Lower leg skin (tissue), 3 donors: ENCODE results near the gene RALGDS.

Experiments
- POLR2A ChIP-seq, 2 donors: fragments of 450-650 bp; IDR thresholded peaks; one replicate each; pipeline ENCODE4 v1.6.1; 2016 to 2017; ENCODE audit warnings: antibody characterized with exemption in 2 of 2, mild to moderate bottlenecking in 1 of 2, moderate library complexity in 1 of 2
- TF ChIP-seq, protein P1 (sequence below), 3 donors: fragments of 450-650 bp; IDR thresholded peaks; one replicate each; pipeline ENCODE4 v1.5.1; 2016; ENCODE audit warnings: antibody characterized with exemption in 3 of 3, mild to moderate bottlenecking in 3 of 3, moderate library complexity in 2 of 3

DNA sequence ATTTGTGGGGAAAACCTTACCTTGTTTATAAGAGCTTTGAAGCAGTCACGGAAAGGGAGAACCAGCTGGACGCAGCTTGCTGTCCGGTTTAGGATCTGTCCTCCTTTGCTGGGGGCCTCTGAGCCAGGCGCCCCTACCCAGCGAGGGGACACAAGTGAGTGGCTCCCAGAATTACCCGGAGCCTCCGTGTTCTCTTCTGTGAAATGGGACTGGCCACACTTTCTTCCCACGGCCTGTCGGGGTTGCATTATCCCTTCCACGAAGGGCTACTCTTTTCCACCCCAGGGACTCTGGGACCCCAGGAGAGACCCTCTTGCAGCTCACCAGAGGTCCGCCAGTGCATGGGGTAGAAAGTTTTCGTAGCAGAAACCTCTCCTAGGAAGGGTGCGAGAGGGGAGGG is 43.2 kb upstream of the RALGDS start:
- TF ChIP-seq, protein P1, sequence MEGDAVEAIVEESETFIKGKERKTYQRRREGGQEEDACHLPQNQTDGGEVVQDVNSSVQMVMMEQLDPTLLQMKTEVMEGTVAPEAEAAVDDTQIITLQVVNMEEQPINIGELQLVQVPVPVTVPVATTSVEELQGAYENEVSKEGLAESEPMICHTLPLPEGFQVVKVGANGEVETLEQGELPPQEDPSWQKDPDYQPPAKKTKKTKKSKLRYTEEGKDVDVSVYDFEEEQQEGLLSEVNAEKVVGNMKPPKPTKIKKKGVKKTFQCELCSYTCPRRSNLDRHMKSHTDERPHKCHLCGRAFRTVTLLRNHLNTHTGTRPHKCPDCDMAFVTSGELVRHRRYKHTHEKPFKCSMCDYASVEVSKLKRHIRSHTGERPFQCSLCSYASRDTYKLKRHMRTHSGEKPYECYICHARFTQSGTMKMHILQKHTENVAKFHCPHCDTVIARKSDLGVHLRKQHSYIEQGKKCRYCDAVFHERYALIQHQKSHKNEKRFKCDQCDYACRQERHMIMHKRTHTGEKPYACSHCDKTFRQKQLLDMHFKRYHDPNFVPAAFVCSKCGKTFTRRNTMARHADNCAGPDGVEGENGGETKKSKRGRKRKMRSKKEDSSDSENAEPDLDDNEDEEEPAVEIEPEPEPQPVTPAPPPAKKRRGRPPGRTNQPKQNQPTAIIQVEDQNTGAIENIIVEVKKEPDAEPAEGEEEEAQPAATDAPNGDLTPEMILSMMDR (IDR thresholded peaks at IDR 0.05), result no peak
- TF ChIP-seq POLR2A (IDR thresholded peaks at IDR 0.05), result no peak
